ENCODE data around the gene CCL2. TPM values are rescaled to one million over a fixed set of nuclear protein-coding genes. Genes with fewer than 3 reads are reported as not detected.

The CCL2 gene
- total and polyA plus RNA-seq, 2 experiments from 2014 or later = 1.5 to 18.5 TPM

DNA sequence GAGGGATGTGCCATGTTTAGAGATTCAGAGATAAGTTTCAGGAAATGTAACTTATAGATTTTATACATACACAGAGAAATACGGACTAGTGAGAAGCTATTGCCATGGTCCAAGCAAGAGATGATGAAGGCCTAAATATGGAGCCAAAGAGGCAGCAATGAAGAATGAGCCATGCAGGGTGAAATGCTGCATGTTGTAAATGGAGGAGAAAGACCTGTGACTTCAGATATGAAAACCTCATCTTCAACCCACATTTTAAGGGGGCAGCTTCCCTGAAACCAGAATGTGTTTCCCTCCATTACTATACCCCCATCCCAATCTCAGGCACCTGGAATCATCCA, 2.9 kb downstream of the CCL2 start:
- Mint-ChIP-seq H3K27me3 (ENCODE audit: insufficient read depth, low read depth, poor library complexity) (peaks cover 6% of the 10 kb centered on the region), H3K4me3 (no peak overlapping the region), H3K36me3 (ENCODE audit: low read depth) (no peaks in the 10 kb centered on the region; the same call in 2 of the 3 replicates), H3K9me3 (no peaks in the 10 kb centered on the region), H3K4me1 (peaks cover 24% of the 10 kb centered on the region), H3K27ac (no peak overlapping the region)
- H3K4me1 ChIP-seq (ENCODE audit: insufficient read depth) = peaks cover 25% of the 10 kb centered on the region
- H3F3A ChIP-seq (replicated peaks; ENCODE audit: low read depth) = peaks cover 5% of the 10 kb centered on the region
- DNase-seq (ENCODE audit: low spot score) (no peak), ATAC-seq (no peak)
- H3K4me3 ChIP-seq = no peak overlapping the region
- H3K36me3 ChIP-seq (ENCODE audit: insufficient read depth) = no peaks in the 10 kb centered on the region; the same call in 1 of the 2 replicates
- no peak overlapping the region for H3K27ac ChIP-seq (ENCODE audit: low read depth)
- H3K4me2 ChIP-seq = no peak overlapping the region
- no peaks in the 10 kb centered on the region for H3K79me2 ChIP-seq (replicated peaks; ENCODE audit: insufficient read depth)
- H3K9me2 ChIP-seq (ENCODE audit: insufficient read depth) = peaks cover 8% of the 10 kb centered on the region; the same call in 1 of the 2 replicates
- peaks cover under 1% of the 10 kb centered on the region; the same call in 1 of the 2 replicates for H3K27me3 ChIP-seq (ENCODE audit: insufficient read depth)
- H2AFZ ChIP-seq = no peak overlapping the region
- H4K20me1 ChIP-seq (replicated peaks; ENCODE audit: insufficient read depth) = no peaks in the 10 kb centered on the region
- TF ChIP-seq, protein P1, sequence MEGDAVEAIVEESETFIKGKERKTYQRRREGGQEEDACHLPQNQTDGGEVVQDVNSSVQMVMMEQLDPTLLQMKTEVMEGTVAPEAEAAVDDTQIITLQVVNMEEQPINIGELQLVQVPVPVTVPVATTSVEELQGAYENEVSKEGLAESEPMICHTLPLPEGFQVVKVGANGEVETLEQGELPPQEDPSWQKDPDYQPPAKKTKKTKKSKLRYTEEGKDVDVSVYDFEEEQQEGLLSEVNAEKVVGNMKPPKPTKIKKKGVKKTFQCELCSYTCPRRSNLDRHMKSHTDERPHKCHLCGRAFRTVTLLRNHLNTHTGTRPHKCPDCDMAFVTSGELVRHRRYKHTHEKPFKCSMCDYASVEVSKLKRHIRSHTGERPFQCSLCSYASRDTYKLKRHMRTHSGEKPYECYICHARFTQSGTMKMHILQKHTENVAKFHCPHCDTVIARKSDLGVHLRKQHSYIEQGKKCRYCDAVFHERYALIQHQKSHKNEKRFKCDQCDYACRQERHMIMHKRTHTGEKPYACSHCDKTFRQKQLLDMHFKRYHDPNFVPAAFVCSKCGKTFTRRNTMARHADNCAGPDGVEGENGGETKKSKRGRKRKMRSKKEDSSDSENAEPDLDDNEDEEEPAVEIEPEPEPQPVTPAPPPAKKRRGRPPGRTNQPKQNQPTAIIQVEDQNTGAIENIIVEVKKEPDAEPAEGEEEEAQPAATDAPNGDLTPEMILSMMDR (conservative IDR thresholded peaks at IDR 0.05; ENCODE audit: low read depth in 2 of 2) = no peak
- TF ChIP-seq ZNF331 (CRISPR knock-in tag; IDR thresholded peaks at IDR 0.05; ENCODE audit: low read depth) (no peak), NANOG (IDR thresholded peaks at IDR 0.05; ENCODE audit: borderline replicate concordance) (no peak), EZH2 (IDR thresholded peaks at IDR 0.05; ENCODE audit: low read depth, unreplicated experiment) (no peak), CREB1 (CRISPR knock-in tag; IDR thresholded peaks at IDR 0.05; ENCODE audit: low read depth) (no peak), POLR2AphosphoS5 (IDR thresholded peaks at IDR 0.05; ENCODE audit: low read depth) (no peak), STAT1 (IDR thresholded peaks at IDR 0.05; ENCODE audit: unreplicated experiment) (no peak), JUNB (IDR thresholded peaks at IDR 0.05; ENCODE audit: unreplicated experiment) (no peak), EZH2phosphoT487 (IDR thresholded peaks at IDR 0.05; ENCODE audit: unreplicated experiment) (no peak), ZNF114 (CRISPR knock-in tag; IDR thresholded peaks at IDR 0.05) (no peak)
- TF ChIP-seq, protein P2, sequence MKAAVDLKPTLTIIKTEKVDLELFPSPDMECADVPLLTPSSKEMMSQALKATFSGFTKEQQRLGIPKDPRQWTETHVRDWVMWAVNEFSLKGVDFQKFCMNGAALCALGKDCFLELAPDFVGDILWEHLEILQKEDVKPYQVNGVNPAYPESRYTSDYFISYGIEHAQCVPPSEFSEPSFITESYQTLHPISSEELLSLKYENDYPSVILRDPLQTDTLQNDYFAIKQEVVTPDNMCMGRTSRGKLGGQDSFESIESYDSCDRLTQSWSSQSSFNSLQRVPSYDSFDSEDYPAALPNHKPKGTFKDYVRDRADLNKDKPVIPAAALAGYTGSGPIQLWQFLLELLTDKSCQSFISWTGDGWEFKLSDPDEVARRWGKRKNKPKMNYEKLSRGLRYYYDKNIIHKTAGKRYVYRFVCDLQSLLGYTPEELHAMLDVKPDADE (IDR thresholded peaks at IDR 0.05) = no peak
- TF ChIP-seq, protein P3, sequence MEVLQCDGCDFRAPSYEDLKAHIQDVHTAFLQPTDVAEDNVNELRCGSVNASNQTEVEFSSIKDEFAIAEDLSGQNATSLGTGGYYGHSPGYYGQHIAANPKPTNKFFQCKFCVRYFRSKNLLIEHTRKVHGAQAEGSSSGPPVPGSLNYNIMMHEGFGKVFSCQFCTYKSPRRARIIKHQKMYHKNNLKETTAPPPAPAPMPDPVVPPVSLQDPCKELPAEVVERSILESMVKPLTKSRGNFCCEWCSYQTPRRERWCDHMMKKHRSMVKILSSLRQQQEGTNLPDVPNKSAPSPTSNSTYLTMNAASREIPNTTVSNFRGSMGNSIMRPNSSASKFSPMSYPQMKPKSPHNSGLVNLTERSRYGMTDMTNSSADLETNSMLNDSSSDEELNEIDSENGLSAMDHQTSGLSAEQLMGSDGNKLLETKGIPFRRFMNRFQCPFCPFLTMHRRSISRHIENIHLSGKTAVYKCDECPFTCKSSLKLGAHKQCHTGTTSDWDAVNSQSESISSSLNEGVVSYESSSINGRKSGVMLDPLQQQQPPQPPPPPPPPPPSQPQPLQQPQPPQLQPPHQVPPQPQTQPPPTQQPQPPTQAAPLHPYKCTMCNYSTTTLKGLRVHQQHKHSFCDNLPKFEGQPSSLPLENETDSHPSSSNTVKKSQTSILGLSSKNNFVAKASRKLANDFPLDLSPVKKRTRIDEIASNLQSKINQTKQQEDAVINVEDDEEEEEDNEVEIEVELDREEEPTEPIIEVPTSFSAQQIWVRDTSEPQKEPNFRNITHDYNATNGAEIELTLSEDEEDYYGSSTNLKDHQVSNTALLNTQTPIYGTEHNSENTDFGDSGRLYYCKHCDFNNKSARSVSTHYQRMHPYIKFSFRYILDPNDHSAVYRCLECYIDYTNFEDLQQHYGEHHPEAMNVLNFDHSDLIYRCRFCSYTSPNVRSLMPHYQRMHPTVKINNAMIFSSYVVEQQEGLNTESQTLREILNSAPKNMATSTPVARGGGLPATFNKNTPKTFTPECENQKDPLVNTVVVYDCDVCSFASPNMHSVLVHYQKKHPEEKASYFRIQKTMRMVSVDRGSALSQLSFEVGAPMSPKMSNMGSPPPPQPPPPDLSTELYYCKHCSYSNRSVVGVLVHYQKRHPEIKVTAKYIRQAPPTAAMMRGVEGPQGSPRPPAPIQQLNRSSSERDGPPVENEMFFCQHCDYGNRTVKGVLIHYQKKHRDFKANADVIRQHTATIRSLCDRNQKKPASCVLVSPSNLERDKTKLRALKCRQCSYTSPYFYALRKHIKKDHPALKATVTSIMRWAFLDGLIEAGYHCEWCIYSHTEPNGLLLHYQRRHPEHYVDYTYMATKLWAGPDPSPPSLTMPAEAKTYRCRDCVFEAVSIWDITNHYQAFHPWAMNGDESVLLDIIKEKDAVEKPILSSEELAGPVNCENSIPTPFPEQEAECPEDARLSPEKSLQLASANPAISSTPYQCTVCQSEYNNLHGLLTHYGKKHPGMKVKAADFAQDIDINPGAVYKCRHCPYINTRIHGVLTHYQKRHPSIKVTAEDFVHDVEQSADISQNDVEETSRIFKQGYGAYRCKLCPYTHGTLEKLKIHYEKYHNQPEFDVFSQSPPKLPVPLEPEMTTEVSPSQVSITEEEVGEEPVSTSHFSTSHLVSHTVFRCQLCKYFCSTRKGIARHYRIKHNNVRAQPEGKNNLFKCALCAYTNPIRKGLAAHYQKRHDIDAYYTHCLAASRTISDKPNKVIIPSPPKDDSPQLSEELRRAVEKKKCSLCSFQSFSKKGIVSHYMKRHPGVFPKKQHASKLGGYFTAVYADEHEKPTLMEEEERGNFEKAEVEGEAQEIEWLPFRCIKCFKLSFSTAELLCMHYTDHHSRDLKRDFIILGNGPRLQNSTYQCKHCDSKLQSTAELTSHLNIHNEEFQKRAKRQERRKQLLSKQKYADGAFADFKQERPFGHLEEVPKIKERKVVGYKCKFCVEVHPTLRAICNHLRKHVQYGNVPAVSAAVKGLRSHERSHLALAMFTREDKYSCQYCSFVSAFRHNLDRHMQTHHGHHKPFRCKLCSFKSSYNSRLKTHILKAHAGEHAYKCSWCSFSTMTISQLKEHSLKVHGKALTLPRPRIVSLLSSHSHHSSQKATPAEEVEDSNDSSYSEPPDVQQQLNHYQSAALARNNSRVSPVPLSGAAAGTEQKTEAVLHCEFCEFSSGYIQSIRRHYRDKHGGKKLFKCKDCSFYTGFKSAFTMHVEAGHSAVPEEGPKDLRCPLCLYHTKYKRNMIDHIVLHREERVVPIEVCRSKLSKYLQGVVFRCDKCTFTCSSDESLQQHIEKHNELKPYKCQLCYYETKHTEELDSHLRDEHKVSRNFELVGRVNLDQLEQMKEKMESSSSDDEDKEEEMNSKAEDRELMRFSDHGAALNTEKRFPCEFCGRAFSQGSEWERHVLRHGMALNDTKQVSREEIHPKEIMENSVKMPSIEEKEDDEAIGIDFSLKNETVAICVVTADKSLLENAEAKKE (CRISPR knock-in tag; IDR thresholded peaks at IDR 0.05) = no peak

All from GM23338 (cell line).